Dedifferentiated amniotic fluid mesenchymal stem cell (primary cell): ENCODE data around the gene CYTH1.

Experiments
- DNase-seq: peaks from one replicate; pipeline ENCODE4 v3.0.0-alpha.2; 2016; ENCODE audit errors: extremely low spot score

The CYTH1 gene

GRCh38 chr17:78805301-78805700 is 23.2 kb upstream of the CYTH1 start:
- no peak for DNase-seq

GRCh38 chr17:78804777-78805176 is 22.7 kb upstream of the CYTH1 start:
- no peak for DNase-seq

GRCh38 chr17:78803186-78803845 is 21.2 kb upstream of the CYTH1 start:
- DNase-seq, result no peak

- DNase-seq, result no peak
Observed at GRCh38 chr17:78802459-78802858, 20.4 kb upstream of the CYTH1 start.

GRCh38 chr17:78802008-78802407 is 19.9 kb upstream of the CYTH1 start:
- no peak for DNase-seq

GRCh38 chr17:78800132-78800931 is 18.3 kb upstream of the CYTH1 start:
- DNase-seq, result no peak

GRCh38 chr17:78798695-78799559 is 16.9 kb upstream of the CYTH1 start:
- DNase-seq, result no peak

- no peak for DNase-seq
Observed at GRCh38 chr17:78797691-78798585, 15.9 kb upstream of the CYTH1 start.

- no peak for DNase-seq
Observed at GRCh38 chr17:78797213-78797612, 15.1 kb upstream of the CYTH1 start.

- no peak for DNase-seq
Observed at GRCh38 chr17:78796517-78796900, 14.4 kb upstream of the CYTH1 start.

GRCh38 chr17:78795861-78796516 is 13.9 kb upstream of the CYTH1 start:
- DNase-seq, result no peak

GRCh38 chr17:78794864-78795640 is 13.0 kb upstream of the CYTH1 start:
- no peak for DNase-seq

GRCh38 chr17:78794399-78794798 is 12.3 kb upstream of the CYTH1 start:
- no peak for DNase-seq

- no peak for DNase-seq
Observed at GRCh38 chr17:78793968-78794367, 11.9 kb upstream of the CYTH1 start.

GRCh38 chr17:78793415-78793814 is 11.3 kb upstream of the CYTH1 start:
- DNase-seq, result no peak

- no peak for DNase-seq
Observed at GRCh38 chr17:78791840-78792709, 10.0 kb upstream of the CYTH1 start.

- no peak for DNase-seq
Observed at GRCh38 chr17:78790552-78790951, 8.5 kb upstream of the CYTH1 start.

- DNase-seq, result peak; percentile 34
Observed at GRCh38 chr17:78789663-78790181, 7.6 kb upstream of the CYTH1 start.

GRCh38 chr17:78789149-78789662 is 7.1 kb upstream of the CYTH1 start:
- no peak for DNase-seq
